HG02943 (cell line): ENCODE results near the gene BATF.

Source experiments
- ATAC-seq: cut with Tn5 transposase; IDR thresholded peaks from one replicate; pipeline ENCODE4 v1.9.1; 2021; ENCODE audit warnings: mild to moderate bottlenecking, low read depth, moderate library complexity; ENCODE audit not compliant: unreplicated experiment

The BATF gene

DNA sequence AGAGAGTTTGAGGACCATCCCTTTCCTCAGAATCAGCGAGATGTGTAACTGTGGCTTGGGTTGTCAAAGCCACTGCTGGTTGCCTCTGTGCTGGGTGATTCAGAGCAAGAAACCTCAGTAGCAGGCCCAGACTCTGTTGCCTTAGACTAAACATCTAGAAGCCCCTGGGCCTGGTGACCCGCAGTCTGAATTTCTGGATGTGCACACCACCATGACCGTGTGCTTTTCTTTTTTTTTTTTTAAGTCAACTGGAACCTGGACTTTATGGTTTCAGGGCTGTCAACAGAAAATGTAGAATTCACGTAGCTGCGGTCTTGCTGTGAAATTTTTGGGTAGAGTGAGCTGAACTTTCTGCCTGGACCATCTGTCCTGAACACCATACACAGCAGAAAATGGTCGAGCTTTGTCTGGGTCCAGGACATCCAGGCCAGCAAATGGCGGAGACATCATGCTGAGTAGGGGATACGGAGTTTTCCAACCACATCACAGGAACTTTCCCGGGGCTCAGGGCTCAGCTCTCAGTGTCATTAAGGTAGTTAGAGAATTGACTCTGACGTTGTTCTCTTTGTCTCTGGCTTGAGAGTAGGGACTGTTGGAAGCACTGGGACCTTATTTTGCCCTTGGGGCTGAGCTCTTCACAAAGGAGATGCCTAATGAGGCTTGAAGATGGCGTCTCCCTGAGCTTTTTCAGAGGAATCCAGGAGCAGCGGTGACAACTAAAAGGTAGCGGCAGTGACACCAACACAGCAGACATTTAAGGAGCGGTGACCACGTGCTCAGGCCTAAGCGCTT, 23.0 kb upstream of the BATF start:
- ATAC-seq, result no peak

DNA sequence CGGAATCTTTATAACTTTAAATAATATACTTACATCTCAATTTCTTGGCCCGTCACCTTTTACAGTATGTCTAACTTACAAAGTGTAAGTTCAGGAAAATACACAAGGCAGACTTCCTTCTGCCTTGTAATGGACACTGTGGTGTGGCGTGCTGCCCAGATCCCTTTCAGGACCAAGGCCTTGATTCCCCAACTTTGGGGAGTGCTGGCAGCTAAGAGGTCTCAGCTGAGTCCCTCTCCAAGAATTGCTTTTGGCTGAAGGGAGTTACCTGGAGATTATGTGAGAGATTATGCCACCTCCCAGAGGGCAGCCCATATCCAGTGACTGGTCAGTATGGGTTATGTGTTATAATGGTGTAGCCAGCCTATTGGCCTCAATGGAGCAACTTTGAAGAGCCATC, 21.2 kb upstream of the BATF start:
- ATAC-seq, result no peak

DNA sequence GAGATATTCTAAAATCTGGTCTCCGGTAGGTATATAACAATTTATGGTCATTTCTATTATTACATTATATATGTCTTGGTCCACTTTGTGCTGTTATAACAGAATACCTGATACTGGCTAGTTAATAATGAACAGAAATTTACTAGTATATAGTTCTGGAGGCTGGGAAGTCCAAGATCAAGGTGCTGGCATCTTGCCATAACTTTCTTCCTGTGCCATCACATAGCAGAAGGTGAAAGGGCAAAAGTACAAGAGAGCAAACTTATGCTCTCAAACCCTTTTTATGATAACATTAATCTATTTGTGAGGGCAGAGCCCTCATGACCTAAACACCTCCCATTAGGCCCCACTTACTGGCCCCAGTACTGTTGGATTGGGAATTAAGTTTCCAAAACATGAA, 17.9 kb upstream of the BATF start:
- no peak for ATAC-seq

DNA sequence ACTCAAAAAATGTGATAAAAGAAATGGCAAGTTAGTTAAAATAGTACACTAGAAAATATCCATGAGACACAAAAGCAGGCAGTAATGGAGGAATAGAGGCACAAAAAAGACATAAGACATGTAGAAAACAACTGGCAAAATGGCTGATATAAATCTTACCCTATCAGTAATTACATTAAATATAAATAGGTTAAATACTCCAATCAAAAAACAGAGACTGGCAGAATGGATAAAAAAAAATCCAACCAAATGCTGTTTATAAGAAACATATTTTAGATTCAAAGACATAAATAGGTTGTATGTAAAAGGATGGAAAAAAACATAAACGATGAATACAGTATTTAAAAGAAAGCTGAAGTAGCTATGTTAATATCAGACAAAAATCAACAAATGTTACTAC, 15.3 kb upstream of the BATF start:
- ATAC-seq, result no peak

DNA sequence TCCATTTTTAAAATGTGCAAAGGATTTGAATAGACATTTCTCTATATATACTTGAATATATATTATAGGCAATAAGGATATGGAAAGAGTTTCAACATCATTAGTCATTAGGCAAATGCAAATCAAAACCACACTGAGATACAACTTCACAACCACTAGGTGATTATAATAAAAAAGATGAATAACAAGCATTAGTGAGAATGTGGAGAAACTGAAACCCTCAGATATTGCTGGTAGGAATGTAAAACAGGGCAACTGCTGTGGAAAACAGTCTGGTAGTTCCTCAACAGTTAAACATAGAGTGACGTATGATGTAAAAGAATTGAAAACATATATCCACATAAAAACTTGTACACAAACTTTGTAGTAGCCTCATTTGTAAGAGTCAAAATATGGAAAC, 11.7 kb upstream of the BATF start:
- ATAC-seq, result no peak

DNA sequence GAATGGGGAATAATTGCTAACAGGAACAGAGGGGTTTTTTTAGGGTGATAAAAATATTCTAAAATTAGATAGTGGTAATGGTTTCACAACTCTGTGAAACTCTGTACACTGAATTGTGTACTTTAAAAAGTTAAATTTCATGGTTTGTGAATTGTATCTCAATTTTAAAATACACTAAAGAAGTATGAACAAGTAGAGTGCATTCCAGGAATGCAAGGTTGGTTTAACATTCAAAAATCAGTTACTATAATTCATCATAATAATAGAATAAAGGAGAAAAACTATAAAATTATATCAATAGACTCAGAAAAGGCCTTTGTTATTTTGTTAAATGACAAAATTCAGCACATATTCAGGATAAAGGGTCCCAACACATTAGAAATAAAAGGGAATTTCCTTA, 11.1 kb upstream of the BATF start:
- ATAC-seq, result no peak

DNA sequence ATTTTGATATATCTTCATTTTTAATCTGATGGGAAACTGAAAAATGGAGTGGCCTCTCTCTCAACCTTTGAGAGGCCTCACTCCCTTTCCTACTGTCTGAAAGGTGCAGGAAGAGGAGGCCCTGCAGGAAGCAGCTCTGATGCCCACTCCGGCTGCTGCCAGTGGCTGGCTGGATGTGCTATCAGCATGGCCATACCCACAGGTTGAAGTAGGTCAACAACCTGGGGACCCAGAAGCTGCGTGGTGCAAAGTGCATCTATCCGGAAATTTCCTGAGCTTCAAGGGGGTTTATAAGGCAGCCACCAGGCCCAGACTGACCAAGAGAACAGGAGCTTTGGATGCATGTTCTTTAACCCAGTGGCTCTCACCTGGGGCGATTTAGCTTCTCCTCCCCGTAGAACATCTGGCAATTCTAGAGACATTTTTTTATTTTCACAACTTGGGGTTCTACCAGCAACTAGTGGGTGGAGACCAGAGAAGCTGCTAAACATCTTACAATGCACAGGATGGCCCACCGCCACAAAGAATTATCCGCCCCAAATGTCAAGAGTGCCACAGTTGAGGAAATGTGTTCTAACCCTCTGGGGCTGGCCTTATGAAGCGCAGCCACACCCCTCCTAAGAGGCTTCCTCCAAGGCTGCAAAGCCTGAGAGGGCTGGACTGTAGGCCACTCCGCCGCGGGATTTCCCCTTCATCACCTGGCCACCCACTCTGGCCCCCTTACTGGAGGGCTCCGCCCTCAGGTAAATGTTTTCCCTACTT, 8.2 kb upstream of the BATF start:
- peak; percentile 46 for ATAC-seq

DNA sequence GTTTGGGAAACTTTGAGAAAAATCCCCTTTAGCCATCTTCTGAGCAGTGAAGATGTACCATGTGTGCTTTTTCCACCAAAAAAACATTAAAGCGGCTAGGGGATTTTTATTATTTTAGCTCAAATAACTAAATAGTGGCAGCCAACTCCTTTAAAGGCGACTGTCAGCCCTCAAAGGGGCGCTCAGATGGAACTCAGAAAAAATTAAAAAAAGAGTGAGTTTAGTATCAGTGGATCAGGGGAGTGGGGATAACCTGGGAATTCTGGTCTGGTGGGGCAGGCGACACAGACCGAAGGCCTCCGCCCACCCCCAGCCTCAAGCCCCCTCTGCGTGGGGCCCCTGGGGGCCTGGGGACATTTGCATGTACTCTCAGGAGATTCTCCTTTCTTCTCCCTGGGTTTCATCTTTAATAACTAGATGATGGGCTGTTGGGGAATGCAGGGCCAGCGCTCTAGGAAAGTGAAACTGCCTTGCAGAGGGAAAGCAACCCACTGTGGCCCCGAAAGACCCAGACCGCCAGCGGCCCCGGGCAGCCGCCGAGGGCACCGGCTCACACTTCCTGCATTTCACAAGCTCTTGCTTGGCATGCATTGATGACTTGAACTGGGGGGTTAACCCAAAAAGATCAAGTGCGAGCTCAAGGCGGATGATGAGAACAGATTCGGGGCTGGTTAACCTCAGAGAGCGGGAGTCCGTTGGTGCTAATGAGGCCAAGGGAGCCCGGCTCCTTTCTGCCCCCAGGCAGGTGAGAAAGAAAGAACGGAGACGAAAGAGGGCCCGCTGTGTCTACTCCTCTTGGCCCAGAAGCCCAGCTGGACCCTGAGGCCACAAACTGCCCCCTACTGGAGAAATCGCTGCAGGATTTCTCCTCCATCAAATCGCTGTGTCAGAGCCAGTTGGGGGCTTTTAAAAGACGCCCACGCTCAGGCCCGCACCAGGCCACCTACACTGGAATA, 7.3 kb upstream of the BATF start:
- ATAC-seq, result peak; percentile 47

DNA sequence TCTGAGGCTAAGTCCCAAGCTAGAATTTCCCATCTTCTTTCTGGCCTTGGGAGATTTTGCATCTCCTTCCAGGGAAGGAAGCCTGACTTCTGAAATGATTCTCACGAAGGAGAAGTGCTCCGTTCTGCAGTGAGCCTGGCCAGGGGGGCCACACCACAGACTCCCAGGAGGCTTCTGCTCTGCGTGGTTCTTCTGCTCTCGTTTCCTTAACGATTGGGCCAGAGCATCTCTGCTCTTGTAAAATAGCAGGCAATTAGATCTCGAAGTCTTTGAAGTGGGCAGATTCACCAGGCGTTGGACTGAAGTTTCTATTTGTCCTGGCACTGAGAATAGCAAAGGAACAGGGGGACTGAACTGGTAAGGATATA, 6.7 kb upstream of the BATF start:
- no peak for ATAC-seq

DNA sequence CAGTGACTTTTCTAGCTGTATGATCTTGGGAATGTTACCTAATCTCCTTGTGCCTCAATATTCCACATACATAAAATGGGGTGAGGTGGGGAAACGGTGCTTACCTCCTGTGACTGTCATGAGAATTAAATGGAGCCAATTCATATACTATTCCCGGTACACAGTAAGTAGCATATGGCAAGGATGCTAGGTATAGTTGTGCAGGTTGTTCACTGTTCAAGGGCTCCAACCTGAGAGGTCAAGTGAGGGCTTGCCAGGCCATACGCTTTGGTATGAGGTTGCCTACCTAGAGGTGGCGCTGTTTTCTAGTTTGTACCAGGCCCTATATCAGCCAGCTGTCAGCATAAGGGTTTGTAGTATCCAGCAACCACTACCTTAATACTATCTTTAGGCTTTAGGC, 3.6 kb upstream of the BATF start:
- ATAC-seq, result no peak

DNA sequence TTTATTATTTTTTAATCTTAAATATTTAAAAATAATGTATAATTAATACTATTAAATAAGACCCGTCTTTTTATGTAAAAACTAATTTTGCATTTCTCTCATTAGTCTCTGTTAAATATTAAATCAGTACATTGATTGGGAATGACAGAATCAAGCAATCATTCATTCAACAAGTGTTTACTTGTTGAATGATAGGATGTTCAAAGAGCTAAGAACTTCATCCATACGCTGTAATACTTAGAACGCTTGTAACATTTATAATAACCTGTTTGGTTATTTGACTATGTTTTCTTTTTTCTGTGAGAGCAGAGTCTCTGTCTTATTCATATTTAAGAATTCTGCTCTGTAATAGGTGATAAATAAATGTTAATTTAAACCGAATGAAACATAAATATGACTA, 2.9 kb upstream of the BATF start:
- ATAC-seq, result no peak

DNA sequence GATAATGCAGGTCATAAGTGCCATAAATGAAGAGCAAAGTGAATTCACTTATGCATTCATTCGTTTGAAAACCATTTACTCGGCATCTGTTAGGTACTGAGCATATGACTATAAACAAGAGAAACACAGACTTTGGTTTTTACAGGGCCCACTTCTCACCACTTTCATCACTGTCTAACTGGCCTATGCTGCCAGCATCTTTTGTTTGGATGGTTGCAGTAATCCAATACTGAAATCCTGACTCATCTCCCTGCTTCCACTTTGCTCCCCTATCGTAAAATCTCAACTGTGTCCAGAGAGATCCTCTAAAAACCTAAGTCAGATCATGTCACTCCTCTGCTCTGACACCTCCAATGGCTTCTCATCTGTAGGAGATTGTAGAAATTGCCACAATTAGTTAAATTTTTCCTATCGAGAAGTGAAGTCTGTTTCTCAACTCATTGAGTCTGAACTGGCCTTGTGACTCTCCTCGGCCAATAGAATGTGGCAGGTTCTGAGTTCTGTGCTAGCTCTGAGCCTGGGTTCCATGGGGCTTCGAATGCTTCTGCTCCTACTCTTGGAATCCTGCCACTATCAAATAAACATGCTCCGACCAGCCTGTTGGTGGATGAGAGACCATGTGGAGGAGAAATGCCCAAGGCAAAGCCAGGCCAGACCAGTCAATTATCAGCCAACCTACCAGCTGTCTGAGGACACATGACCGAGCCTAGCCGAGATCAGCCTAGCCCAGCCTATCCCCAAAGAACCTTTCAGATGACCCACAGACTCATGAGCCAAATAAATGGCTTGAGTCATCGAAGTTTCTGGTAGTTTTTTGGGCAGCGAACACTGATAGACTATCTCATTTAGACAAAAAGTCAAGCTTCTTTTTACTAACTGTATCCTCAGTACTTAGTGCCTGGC, 2.2 kb upstream of the BATF start:
- no peak for ATAC-seq

DNA sequence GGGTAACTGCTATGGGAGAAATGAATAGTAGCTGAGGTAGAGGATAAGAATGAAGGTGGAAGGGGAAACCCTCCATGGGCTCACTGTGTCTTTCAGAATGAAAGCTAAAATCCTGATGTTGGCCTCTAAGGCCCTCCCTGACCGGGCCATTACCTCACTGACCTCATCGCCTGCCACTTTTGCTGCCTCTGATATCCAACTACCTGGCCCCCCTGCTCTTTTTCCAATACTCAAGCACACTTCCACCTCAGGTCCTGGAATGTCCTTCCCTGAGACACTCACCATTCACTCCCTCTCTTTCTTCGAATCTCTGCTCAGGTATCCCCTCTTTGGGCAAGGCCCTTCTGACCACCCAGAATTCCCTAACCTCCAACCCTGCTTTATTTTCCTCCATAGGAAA, 1.4 kb upstream of the BATF start:
- ATAC-seq, result no peak

DNA sequence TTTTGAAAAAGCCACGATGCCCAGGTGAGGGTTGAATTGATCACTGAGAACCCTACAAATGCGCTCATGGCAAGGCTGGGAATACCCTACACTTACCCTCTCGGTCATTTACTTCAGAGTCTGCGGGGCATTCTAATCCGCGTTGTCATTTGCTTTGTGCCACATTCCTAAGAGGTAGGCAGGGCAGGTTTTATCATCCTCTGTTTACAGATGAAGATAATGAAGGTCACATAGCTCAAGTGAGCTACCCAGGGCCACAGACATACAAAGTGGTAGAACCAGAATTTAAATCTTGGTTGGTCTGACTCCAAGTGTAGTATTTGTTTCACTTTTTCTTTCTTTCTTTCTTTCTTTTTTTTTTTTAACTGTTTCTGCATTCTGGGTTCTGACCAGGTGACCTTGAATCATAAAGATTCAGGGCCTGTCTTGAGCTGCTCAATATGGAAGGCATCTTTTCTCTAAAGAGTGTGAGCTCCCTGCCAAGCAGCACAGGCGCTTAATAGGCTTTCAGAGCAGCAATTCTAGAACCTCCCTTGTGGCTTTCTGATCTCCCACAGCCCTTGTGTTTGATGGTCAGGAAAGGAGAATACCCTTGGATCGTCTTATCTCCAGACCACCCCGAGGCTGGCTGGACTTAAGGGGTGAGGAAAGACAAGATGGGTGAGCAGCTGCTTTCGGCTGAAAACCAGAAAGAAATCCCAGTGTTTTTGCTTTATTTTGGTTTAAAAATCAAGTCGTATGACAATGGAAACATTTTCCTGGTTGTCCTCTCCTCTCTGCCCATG, 662 bp upstream of the BATF start:
- ATAC-seq, result no peak

DNA sequence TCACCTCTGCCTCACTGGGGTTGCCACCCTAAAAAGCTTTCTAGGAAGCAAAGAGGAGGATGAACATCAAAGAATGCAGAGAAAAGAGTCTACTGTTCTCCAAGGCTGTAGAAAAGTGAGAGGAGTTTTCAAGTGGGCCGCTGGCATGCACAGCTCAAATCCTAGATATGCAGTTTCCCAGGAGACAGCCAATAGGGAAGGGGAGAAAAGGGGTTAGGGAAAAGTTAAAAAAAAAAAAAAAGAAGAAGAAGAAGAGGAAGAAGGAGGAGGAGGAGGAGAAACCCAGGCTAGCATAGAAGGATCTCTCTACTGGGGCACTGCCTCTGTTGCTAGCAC, 682 bp downstream of the BATF start:
- ATAC-seq, result no peak

DNA sequence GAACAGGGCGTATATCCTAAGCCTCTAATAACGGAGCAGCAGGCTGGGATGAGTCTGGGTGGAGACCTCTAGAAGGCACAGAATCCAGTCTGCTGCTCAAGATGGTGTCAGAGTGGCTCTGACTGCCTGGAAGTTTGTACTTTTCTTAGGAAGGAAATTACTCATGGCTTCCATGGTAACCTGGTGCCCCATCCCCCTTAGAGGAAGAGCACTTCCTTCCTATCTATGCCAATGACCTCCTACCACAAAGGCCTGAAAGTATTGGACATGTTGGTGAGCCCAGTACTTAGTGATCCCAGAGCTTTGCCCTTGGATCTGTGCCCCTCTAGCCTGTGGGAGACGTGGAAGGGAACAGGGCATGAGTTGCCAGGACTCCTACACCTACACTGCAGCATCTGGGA, 1.5 kb downstream of the BATF start:
- no peak for ATAC-seq

DNA sequence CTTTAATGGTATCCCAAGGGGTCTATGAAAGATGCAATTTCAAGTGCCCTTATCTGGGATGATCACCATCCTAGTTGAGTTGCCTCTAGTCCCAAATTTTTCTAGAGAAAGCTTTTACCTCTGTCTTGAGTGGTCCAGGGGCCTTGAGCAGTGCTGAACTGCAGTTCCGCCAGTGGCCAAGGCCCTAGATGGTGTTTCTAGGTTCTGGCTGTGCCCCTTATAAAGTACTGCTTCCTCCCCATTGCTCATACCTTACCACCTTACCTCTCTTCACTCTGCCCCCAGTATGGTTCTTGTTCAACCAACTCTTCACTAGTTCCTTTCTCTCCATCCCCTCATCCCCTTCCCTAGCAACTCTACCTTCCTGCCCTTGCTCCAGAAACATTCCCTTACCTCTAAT, 3.7 kb downstream of the BATF start:
- no peak for ATAC-seq

DNA sequence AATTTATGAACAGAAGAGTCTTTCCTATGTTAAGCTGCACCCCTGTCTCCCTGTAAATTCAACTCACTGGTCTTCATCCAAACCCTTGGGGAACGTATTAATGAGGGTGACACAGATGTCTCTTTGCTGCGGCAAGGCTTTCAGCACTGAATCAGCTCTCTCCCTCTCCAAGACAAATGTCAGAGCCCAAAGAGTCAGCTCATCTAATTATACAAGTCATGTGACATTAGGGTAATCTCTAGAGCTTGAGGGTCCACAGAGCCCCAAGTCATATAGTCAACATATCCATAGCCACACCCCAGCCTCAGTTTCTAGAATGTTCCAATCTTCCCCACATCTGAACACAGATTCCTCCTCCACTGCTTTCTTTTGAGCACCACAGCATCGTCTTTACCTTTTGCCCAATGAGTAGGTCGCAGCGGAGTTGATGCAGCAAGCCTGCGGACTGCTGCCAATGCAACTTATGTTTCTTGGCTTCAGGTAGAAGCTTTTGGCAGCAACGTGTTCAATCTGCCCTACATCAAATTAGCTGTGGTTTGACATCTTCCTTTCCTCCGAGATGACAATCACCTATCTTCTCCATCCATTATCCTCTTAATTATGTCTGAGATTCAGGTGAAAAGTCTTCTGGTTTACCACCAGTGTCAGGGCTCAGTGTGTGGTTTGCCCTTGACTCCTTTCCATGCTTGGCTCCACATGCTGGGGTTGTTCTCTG, 5.3 kb downstream of the BATF start:
- no peak for ATAC-seq

DNA sequence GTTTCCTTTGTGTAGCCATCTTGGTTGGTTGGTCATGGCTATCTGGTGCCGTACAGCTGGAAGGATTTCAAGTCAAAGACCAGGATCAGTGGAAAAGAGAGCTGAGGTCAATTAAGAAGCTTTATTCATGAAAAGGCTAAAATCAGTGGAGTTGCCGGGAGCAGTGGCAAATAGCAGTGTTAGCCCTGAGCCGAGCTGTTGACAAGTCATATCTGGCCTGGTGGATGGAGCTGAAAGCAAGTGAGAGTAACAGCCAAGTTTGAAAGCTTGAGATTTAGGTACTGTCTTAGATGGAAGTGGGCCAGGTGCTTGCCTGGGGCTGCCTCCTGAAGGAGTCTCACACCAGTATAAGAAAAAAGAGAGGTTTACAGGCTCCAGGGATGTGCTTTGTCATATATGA, 9.0 kb downstream of the BATF start:
- no peak for ATAC-seq
